ENCODE data around the gene BAMBI.

The BAMBI gene

DNA sequence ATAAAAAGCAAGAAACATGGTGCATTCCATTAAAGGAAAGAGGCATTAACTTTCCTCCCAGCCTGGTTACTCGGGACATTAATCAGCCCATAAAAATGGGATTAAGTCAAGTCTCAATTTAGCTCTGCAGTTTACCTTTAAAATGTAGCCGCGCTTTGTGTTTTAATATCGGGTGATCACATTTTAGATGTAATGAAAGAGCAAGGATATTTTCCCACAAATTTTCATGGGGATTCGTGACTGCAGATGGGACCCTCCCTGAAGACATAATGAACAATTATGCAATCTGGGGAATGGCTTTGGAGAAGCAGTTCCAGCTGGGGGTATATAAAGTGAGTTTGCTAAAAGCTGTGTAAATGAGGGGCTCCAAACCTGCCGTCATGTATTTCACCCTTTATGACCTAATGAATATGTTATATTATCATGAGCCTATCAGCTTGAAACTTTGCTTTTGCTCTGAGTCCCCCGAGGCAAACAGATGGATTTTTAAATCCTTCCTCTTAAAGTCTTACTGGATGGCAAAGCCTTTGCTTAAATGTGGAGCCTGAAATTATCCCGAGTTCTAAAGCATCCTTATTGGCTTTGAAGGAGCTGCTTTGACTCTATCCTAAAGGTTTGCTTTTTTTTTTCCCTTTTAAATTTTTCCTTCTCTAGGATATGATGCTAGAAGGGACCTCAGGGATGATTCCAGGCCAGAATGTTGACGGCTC, 31.8 kb downstream of the BAMBI start:
- TF ChIP-seq GATA2 (IDR thresholded peaks at IDR 0.05; ENCODE audit: low read depth, low read length), result no peak
- no peak for TF ChIP-seq GATA3 (IDR thresholded peaks at IDR 0.05; ENCODE audit: low read depth, low read length)

DNA sequence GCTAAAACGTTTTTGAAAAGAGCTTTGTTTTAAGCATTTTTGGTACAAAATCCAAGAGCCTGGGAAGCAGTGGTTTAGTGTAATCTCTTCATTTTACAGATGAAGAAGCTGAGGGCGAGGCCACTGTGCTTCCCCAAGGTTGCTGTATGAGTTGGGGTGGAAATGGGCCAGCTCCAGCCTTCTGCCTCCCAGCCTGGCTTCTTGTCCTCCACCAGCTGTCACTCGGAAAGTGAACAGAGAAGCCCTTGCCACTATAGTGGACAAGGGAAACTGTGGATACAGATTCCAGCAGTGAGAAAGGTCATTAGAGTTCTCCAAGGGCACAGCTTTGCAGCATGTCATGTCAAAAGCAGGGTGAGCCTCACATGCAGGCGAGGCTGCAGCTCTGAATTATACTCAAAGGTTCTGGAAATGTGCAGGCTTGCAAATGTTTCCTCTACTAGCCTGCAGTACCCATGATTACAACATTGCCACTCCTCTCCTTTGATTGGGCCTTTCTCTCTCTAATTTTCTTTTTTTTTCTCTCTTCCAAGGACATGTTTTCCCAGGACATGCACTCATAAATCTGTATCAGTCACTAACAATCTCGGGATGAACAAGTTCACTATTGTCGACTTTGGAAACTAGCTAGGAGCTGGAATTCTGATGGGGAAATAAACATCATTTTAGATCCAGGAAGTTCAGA, 33.0 kb downstream of the BAMBI start:
- no peak for TF ChIP-seq GATA2 (IDR thresholded peaks at IDR 0.05; ENCODE audit: low read depth, low read length)

DNA sequence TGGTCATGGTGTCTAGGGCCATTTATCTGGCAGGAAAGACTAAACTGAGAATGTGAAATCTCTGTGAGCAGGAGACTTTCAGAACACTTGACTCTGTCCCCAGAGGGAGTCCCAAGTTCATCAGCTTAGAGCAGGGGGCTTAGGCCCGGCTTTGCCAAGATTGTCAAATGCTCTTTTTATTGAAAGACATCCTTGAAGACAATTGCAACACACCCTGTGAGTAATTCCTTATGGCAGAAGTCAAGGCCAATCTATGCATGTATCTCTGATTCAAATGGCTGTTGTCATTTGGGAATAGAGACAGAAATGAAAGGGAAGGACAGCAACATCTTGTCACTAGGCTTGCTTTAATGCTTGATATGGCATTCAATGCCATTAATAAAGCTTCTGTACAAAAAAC, 33.7 kb downstream of the BAMBI start:
- TF ChIP-seq GATA3 (IDR thresholded peaks at IDR 0.05; ENCODE audit: low read depth, low read length) (no peak), GATA2 (IDR thresholded peaks at IDR 0.05; ENCODE audit: low read depth, low read length) (no peak)

DNA sequence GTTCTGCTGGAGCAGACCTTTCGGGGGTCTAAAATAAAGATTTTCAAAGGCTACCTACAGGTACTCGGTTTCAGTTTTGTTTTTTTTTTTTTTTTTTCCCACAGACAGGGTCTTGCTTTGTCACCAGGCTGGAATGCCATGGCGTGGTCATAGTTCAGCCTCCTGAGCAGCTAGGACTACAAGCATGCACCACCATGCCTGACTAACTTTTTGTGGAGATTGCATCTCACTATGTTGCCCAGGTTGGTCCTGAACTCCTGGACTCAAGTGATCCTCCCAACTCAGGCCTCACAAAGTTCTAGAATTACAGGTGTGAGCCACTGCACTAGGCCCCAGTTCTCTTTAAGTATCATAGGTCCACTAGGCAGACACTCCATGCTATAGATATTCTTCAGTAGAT, 34.5 kb downstream of the BAMBI start:
- TF ChIP-seq GATA3 (IDR thresholded peaks at IDR 0.05; ENCODE audit: low read depth, low read length) (no peak), GATA2 (IDR thresholded peaks at IDR 0.05; ENCODE audit: low read depth, low read length) (no peak)

DNA sequence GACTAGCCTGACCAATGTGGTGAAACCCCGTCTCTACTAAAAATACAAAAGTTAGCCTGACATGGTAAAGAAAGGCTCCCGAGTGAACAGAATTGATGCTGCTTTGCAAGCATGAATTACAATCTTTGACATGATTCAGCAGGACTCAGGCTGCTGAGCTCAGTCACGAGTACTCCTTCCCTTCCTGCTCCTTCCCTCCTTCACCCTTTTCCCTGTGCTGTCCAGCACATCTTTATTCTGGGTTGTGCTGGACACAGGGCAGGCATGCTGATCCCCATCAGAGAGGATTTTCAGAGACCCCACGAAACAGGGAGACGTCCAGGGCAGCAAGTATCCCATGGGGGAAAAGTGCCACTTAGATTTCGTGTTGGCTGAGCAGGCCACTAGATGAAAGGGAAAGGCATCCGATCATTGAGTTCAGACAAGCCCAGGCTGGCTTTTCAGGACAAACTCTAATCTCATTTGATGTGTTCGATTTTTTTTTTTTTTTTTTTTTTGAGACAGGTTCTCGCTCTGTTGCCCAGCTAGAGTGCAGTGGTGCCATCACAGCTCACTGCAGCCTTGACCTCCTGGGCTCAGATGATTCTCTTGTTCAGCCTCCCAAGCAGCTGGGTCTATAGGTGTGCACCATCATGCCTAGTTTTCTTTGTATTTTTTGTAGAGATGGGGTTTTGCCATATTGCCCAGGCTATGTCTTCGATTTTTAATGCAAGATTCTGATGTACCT, 36.5 kb downstream of the BAMBI start:
- TF ChIP-seq GATA2 (IDR thresholded peaks at IDR 0.05; ENCODE audit: low read depth, low read length) (no peak), GATA3 (IDR thresholded peaks at IDR 0.05; ENCODE audit: low read depth, low read length) (no peak)

DNA sequence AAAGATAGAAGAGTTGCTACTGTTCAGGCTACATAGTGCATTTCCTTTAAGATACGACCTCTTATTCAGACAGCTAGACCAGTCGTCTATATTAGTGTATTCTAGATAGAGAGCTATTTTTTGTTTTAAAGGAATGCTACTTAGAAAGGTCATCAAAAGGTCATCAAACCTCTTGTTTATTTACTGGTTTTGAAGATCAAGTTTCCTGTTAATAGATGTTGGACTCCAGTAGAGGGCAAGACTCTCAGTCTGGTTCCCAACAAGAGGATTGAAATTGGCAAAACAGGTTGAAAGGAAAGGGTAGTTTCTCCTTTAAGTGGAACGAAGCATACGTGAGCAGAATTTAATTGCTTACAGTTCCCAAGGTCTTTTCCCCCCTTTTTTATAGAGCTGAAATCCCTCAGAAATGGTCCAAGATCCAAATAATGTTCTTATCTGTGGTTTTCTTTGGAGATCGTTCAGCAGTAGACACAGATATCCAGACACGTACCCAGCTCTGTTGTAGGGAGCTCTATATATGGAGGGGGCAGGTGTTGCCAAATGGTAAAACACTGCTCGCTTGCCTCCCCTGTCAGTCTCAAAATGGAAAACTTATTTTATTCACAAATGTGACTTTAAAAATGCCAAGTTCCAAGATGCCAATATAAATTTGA, 37.2 kb downstream of the BAMBI start:
- TF ChIP-seq GATA3 (IDR thresholded peaks at IDR 0.05; ENCODE audit: low read depth, low read length), result no peak
- no peak for TF ChIP-seq GATA2 (IDR thresholded peaks at IDR 0.05; ENCODE audit: low read depth, low read length)

DNA sequence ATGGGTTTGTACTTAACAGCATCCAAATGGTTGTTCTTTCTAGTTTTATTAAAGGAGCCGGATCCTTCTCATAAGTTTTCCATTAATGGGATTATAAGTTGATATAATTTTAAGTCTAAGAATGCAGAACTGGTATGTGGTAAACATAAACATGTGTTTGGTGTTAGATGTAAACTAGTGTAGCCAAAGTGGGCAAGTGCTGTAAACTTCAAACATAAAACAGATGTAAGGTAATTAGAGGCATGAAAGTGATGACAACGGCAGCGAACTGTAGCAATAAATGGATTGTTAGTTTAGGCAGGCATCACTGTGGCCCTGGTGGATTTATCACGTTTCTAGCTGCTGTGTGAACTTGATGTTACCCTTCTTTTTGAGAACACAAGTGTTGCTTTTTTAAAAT, 37.9 kb downstream of the BAMBI start:
- TF ChIP-seq GATA2 (IDR thresholded peaks at IDR 0.05; ENCODE audit: low read depth, low read length), result no peak
- TF ChIP-seq GATA3 (IDR thresholded peaks at IDR 0.05; ENCODE audit: low read depth, low read length), result no peak

DNA sequence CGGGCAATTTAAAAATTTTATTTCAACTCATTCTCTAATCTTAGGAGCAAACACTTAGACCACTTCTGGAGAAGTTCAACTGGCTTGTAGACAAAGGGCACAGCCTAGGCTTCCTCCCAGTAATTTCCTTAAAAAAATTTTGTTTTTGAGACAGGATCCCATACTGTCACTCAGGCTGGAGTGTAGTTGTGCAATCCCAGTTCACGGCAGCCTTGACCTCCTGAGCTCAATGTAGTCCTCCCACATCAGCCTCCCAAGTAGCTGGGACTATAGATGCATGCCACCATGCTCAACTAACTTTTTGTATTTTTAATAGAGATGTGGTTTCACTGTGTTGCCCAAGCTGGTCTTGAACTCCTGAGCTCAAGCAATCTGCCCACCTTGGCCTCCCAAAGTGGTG, 38.4 kb downstream of the BAMBI start:
- TF ChIP-seq GATA3 (IDR thresholded peaks at IDR 0.05; ENCODE audit: low read depth, low read length) (no peak), GATA2 (IDR thresholded peaks at IDR 0.05; ENCODE audit: low read depth, low read length) (no peak)

DNA sequence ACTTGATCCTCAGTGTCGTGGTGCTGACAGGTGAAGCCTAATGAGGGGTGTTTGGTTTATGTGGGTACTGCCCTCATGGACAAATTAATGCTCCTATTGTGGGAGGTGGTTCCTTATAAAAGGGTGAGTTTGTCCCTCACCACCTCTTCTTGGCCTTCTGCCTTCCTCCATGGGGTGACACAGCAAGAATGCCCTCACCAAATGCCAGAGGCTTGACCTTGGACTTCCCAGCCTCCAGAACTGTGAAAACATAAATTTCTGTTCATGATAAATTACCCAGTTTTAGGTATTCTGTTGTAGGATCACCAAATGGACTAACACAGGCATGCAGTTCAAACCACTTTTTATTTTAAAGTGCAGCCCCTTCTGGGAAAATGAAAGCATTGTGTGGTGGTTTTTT, 39.4 kb downstream of the BAMBI start:
- TF ChIP-seq GATA3 (IDR thresholded peaks at IDR 0.05; ENCODE audit: low read depth, low read length) (no peak), GATA2 (IDR thresholded peaks at IDR 0.05; ENCODE audit: low read depth, low read length) (no peak)

DNA sequence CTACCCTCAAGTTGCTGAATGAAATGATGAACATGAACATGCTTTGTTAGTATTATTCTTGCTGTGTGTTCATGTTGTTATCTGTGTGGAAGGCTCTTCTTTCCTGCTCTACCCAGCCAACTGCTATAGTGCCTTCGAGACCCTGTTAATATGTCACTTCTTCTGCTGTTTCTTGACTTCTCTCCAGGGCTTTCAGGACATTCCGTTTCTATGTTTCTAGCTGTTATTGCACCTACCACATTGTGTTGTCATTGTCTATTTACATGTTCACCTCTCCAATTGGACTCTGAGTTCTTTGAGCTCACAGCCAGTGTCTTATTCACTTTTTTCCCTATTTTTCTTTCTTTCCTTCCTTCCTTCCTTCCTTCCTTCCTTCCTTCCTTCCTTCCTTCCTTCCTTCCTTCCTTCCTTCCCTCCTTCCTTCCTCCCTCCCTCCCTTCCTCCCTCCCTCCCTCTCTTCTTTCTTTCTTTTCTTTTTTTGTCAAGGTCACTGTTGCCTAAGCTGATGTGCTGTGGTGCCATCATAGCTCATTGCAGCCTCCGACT, 40.4 kb downstream of the BAMBI start:
- TF ChIP-seq GATA3 (IDR thresholded peaks at IDR 0.05; ENCODE audit: low read depth, low read length) (no peak), GATA2 (IDR thresholded peaks at IDR 0.05; ENCODE audit: low read depth, low read length) (no peak)

DNA sequence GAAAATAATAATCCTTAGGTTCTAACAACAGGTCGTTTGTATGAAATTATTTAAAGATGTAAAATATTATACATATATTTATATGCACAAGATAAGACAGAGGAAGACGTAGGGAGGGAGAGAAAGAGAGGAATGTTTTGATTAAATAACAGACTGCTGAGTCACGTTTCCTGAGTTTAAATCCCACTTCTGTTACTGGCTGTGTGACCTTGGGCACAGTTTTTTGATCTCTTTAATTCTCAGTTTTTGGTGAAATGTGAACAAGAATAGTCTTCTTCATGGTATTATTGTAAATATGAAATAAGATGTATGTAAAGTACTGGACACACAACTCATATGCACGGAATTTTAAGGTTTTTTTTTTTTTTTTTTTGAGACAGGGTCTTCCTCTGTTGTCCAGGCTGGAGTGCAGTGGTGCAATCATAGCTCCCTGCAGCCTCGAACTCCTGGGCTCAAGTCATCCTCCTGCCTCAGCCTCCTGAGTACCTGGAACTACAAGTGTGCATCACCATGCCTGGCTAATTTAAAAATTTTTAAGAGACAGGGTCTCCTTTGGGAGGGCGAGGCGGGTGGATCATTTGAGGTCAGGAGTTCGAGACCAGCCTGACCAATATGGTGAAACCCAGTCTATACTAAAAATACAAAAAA, 42.6 kb downstream of the BAMBI start:
- no peak for TF ChIP-seq GATA2 (IDR thresholded peaks at IDR 0.05; ENCODE audit: low read depth, low read length)
- no peak for TF ChIP-seq GATA3 (IDR thresholded peaks at IDR 0.05; ENCODE audit: low read depth, low read length)

DNA sequence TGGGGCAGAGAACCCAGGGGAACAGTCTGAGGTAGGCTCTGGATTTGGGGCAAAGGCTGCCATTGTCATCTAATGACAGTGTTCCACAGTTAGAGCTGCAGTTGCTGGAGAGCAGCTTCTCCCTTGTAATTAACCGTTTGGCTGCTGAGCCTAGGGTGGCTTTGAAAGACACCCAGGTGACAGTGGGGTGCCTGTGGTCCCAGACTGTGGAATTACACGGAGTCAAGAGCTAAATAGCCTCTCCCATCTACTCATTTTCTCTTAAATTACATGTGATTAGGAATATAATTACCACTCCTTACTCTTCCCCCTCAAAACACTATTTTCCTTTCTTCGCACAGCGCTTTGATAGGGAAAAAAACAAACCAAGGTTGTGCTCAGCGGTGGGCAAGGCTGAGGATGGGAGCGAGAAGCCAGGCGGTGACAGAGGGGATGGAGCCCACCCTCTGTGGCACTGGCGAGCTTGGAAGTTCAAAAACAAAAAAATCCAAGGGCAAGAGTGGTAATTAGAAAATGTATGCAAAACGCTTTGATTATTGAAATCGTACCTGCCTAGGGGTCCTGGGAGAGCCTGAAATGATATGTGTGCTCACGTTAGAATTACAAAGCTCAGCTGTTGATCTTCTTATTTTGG, 44.1 kb downstream of the BAMBI start:
- no peak for TF ChIP-seq GATA3 (IDR thresholded peaks at IDR 0.05; ENCODE audit: low read depth, low read length)
- TF ChIP-seq GATA2 (IDR thresholded peaks at IDR 0.05; ENCODE audit: low read depth, low read length), result no peak

DNA sequence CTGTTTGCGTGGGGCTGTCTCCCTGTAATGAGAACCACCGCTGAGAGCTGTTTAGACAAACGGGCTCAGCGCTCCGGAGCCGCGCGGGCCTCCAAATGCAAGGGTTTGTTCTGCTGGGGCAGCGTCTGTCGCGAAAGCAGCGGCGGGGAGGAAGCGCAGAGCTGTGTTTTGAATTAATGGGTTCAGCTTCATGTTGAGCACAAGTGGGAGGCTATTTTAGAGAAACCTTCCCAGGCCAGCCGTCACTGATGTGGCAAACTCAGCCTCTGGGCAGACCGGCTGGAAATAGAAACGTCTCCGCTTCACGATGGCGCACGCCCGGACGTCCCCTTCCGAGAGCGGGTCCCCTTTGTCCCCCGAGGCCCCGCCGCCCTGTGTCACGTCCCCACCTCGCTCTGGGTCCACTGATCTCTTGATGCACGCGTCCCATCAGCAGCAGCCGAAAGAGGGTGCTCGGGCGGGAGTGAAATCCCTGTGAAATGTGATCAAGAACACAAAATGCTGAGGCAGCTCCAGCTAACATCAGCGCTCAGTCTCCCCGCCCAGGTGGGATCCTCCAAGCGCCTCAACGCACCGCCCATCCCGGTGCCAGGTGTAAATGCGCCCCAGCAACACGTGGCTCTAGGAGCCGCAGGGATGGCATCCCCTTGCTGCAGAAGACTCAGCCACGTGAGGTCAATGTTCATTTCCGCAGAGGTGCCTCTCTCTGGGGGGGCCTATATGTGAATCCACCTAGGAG, 44.9 kb downstream of the BAMBI start:
- no peak for TF ChIP-seq GATA3 (IDR thresholded peaks at IDR 0.05; ENCODE audit: low read depth, low read length)
- no peak for TF ChIP-seq GATA2 (IDR thresholded peaks at IDR 0.05; ENCODE audit: low read depth, low read length)

Data from SH-SY5Y (cell line).